ENCODE measurements around the gene NCAM1. TPM values are rescaled to one million over a fixed set of nuclear protein-coding genes. Genes with fewer than 3 reads are reported as not detected.

The NCAM1 gene
- total RNA-seq, 1 donor from 2014 or later, result 3.3 TPM

GRCh38 chr11:113113801-113114704 lies 152.8 kb downstream of the NCAM1 start:
- peak; percentile 62 to 73 (median 69) for TF ChIP-seq CTCF (IDR thresholded peaks at IDR 0.05)
- Histone ChIP-seq H3K27ac (peak overlapping the region; percentile 17 to 72), H3K36me3 (no peaks in the 10 kb centered on the region), H3K4me3 (peak overlapping the region in 1 of 2 donors; percentile 5), H3K27me3 (no peaks in the 10 kb centered on the region), H3K4me1 (peaks cover 0 to 12% of the 10 kb centered on the region in 2 donors), H3K9me3 (no peaks in the 10 kb centered on the region)
- peak in 1 of 2 donors; percentile 79 for DNase-seq (ENCODE audit: low spot score in 2 of 2)
- intact Hi-C loops (cut with DNase I), result loop anchor here (1.0 to 10.0 kb wide), 3 partner anchors 48 to 526 kb away; no protein-coding TSS in a partner anchor

- Histone ChIP-seq H3K27ac (peak overlapping the region; percentile 7 to 72), H3K27me3 (no peaks in the 10 kb centered on the region), H3K4me3 (no peak overlapping the region), H3K9me3 (no peaks in the 10 kb centered on the region), H3K4me1 (peaks cover 0 to 16% of the 10 kb centered on the region in 2 donors), H3K36me3 (no peaks in the 10 kb centered on the region)
- no peak for TF ChIP-seq CTCF (IDR thresholded peaks at IDR 0.05)
- DNase-seq (ENCODE audit: low spot score in 2 of 2), result no peak
- intact Hi-C loops (cut with DNase I), result loop anchor here (1.0 to 10.0 kb wide), 5 partner anchors 48 to 827 kb away; partner anchors contain the start of gene NCAM1
Measured at GRCh38 chr11:113114705-113115027, 153.4 kb downstream of the NCAM1 start.

- peak overlapping the region in 1 of 2 donors; percentile 9 for H3K27ac ChIP-seq
- H3K36me3 ChIP-seq, result no peaks in the 10 kb centered on the region
- DNase-seq (ENCODE audit: low spot score in 2 of 2), result no peak
- H3K27me3 ChIP-seq, result no peaks in the 10 kb centered on the region
- no peak overlapping the region for H3K4me3 ChIP-seq
- intact Hi-C loops (cut with DNase I), result loop anchor here (5.0 to 10.0 kb wide), 3 partner anchors 156 to 831 kb away; partner anchors contain the start of gene NCAM1
- no peaks in the 10 kb centered on the region for H3K9me3 ChIP-seq
- TF ChIP-seq CTCF (IDR thresholded peaks at IDR 0.05), result no peak
- H3K4me1 ChIP-seq, result peaks cover 0 to 20% of the 10 kb centered on the region in 2 donors
Measured at GRCh38 chr11:113118104-113118503, 156.9 kb downstream of the NCAM1 start.

- intact Hi-C loops (cut with DNase I), result loop anchor here (5.0 to 10.0 kb wide), 3 partner anchors 157 to 832 kb away; partner anchors contain the start of gene NCAM1
- Histone ChIP-seq H3K27ac (peak overlapping the region; percentile 64 to 70), H3K27me3 (no peaks in the 10 kb centered on the region), H3K4me1 (peaks cover 0 to 17% of the 10 kb centered on the region in 2 donors), H3K36me3 (no peaks in the 10 kb centered on the region), H3K9me3 (no peaks in the 10 kb centered on the region), H3K4me3 (no peak overlapping the region)
- TF ChIP-seq CTCF (IDR thresholded peaks at IDR 0.05), result no peak
- DNase-seq (ENCODE audit: low spot score in 2 of 2), result no peak
Measured at GRCh38 chr11:113119074-113119473, 157.9 kb downstream of the NCAM1 start.

- no peak overlapping the region for H3K4me3 ChIP-seq
- TF ChIP-seq CTCF (IDR thresholded peaks at IDR 0.05), result no peak
- H3K27me3 ChIP-seq, result no peaks in the 10 kb centered on the region
- H3K9me3 ChIP-seq, result no peaks in the 10 kb centered on the region
- no peaks in the 10 kb centered on the region for H3K36me3 ChIP-seq
- peaks cover 0 to 17% of the 10 kb centered on the region in 2 donors for H3K4me1 ChIP-seq
- H3K27ac ChIP-seq, result peak overlapping the region; percentile 64 to 70
- intact Hi-C loops (cut with DNase I), result loop anchor here (5.0 to 10.0 kb wide), 3 partner anchors 158 to 833 kb away; partner anchors contain the start of gene NCAM1
- no peak for DNase-seq (ENCODE audit: low spot score in 2 of 2)
Measured at GRCh38 chr11:113119966-113120736, 158.9 kb downstream of the NCAM1 start.

Data from ascending aorta (tissue), 2 donors.